G401.6 (cell line): ENCODE data around the gene UGT1A10.

Experiments used
- FAIRE-seq: peaks from 2 replicates; lab custom pipeline; 2012; peaks lifted over from hg19 to GRCh38; lab: Jason Lieb, UNC

The UGT1A10 gene

DNA sequence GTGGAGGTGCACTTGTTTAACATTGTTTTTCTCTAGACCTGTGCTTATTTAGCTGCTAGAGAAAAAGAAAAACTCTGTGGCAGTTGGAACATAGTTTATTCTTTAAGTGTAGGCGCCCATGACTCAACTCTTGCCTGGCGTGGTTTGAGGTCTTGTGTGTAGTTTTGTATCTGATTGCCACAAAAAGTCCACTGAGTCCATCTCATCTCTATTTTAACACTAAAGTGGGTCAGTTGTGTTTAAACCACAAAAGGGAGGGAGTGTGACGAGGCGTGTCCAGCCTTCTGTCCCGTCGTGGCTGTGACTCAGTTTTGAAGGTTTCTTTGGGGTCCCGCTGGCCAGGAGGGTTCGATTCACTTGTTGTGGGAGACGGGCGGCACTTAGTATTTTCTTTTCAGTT is 20.2 kb downstream of the UGT1A10 start:
- no peak for FAIRE-seq

DNA sequence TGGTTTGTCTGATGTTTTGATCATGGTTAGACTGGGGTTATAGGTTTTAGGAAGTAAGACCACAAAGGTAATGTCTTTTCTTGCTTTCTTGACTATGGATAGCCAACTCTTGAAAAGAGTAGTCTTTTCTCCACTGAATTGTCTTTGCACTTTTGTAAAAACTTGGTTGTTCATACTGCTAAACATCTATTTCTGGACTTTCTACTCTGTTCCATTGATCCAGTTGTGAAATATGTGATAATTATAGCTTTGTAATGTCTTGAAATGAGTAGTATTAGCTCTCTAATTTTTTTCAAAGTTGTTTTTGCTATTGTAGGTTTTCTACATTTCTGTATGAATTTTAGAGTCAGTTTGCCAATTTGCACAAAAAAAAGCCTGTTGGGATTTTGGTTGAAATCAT is 22.4 kb downstream of the UGT1A10 start:
- no peak for FAIRE-seq

DNA sequence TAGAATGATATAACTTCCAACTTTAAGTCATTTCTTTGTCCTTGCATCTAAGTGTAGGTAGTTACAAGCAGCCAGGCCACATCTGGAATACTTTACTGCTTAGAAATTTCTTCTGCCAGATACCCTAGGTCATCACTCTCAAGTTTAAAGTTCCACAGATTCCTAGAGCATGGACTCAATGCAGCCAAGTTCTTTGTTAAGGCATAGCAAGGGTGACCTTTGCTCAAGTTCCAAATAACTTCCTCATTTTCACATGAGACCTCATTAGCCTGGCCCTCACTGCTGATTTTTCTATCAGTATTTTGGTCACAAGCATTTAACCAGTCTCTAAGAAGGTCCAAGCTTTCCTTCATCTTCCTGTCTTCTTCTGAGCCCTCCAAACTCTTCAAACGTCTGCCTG is 27.7 kb downstream of the UGT1A10 start:
- no peak for FAIRE-seq

DNA sequence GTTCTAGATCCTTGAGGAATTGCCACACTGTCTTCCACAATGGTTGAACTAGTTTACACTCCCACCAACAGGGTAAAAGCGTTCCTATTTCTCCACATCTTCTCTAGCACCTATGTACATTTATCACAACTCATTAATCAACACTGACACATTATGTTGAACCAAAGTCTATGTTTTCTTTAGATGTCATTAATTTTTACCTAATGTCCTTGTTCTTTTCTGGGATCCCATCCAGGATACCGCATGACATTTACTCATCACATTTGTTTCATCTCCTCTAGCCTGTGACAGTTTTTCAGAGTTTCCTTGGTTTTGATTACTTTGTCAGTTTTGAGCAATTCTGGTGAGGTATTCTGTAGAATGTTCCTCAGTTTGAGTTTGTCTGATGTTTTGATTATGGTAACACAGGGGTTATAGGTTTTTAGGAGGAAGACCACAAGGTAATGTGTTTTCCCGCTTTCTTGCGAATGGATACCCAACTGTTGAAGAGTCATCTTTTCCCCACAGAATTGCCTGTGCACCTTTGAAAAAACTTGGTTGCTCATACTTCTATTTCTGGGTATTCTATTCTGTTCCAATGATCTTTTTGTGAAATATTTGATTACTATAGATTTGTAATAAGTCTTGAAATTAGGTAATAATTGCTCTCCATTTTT is 32.5 kb downstream of the UGT1A10 start:
- FAIRE-seq, result no peak

DNA sequence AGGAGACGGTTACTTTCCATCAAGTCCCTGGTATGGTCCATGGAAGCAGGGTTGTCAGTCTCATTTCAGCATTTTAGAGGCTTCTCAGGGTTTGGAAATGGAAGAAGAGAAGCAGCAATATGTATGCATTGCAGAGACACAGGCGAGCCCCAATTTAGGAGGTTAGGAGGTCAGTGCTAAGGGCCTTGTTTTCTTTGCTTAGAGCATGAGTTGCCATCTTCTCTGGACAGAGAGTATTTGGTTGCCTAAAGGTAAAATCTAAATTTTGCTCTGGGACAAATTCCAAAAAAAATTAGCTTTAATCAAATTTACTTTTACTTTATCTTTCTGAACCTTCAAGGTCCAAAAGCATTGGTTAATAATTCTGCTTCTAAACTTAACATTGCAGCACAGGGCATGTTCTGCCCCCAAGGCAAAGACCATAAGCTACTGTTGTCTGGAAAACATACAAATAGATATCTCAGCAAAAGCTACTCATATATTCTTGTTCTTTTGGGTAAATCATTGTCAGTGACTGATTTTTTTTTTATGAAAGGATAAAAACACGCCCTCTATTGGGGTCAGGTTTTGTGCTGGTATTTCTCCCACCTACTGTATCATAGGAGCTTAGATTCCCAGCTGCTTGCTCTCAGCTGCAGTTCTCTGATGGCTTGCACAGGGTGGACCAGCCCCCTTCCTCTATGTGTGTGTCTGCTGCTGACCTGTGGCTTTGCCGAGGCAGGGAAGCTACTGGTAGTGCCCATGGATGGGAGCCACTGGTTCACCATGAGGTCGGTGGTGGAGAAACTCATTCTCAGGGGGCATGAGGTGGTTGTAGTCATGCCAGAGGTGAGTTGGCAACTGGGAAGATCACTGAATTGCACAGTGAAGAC is 35.3 kb downstream of the UGT1A10 start, which contains the start of gene UGT1A9:
Gene UGT1A9, plus strand, starts transcription at position 609 of the 872 bp plus-strand sequence. Its CDS starts 37 bp downstream, at position 646.
- no peak for FAIRE-seq

DNA sequence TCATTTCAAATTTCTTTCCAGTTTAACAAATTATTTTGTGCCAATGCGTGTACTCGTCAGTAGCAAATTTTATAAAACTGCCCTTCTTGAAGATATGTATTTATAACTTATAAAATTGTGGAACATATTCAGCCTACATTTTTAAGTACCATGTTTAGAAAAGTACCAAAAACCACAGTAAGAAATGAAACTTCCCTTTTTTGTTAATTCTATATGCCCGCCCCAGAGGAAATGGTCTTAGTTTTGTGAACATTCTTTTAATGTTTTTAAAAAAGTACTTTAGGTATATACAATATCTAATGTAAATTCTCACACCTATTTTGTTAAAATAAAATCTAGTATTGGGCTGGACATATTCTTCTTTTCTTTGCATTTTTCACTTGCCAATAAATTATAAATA is 36.6 kb downstream of the UGT1A10 start:
- FAIRE-seq, result no peak

DNA sequence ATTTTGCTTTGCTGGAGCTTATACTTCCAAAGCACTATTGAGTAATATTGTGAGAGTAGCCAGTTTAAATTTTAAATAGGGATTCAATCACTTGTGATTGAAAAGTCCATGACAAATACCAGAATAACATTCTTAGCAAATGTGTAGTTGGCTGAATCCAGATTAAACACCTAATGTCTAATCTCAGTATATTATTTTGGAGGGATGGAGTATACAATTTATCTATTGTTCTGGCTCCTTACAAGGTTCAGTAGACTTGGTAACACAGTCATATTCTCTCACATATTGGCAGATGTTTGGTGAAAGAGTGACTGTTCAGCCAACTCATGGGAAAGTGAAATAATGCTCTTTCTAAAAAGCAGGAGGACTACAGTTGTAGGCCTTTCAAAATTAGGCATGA is 37.6 kb downstream of the UGT1A10 start:
- FAIRE-seq, result no peak

DNA sequence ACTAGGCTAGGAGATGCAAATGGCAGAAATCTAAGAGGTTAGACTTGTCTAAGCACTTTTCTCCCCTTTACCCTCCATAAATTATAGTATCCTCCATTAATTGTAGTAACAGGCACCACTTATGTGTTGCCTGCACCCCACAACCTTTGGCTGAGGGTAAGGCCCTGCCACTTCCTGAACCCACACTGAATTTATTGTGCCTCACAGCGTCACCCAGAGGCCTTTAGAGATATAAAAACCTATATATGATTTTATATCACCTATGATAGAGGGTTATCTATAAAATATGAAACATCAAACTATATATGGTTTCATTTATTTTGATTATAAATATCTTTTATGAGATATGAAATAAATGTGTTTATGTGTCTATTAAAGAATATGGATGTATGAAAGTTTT is 38.1 kb downstream of the UGT1A10 start:
- FAIRE-seq, result no peak

DNA sequence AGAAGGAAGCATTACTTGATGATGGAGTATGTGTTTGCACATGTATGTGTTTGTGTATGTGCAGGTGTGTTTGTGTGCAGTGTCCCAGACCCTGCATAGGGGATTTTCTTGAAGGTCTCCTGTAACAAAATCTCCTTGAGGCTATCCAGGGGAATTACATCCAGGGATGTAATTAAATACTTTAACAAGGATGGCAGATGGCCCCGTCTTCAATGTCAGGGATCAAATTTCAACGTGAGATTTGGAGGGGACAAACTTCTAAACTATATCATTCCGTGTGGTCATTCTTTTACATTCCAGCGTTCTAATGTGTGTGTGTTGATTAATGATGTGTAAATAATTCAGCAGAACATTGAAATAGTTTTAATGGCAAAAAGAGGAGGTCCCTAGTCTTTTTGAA is 38.7 kb downstream of the UGT1A10 start:
- no peak for FAIRE-seq

DNA sequence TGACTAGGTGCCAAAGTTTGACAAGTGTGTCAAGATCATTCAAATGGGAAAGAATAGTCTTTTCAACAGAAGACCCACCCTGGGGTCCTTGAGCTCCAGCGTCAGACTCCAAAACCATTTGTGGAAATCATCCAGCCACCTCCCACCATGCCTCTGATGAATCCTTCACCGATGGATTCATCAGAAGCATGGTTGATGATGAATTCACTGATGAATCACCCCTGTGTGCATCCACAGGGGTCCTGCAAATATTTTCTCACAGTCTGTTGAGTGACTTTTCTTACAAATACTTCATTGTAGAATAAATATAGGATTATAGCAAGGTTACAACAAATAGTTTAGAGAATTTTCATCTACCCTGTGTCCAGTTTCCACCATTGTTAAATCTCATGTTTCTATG is 39.8 kb downstream of the UGT1A10 start:
- FAIRE-seq, result no peak

DNA sequence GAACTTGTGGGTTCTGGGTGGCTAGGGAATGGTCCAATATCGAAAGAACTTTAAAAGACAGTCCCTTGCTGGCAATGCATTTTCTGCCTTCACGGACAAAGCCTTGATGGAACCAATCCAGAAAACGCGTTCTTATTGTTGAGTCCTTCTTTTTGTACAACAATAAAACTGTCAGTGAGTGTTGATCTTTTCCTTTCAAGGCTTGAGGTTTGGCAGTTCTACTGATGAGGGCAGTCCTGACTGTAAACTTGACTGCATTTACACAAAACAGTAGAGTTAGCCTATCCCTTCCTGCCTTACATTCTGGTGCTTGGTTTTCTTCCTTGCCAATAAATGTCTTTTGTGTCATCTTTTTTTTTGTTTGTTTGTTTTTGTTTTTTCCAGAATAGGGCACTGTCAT is 42.9 kb downstream of the UGT1A10 start:
- FAIRE-seq, result no peak

DNA sequence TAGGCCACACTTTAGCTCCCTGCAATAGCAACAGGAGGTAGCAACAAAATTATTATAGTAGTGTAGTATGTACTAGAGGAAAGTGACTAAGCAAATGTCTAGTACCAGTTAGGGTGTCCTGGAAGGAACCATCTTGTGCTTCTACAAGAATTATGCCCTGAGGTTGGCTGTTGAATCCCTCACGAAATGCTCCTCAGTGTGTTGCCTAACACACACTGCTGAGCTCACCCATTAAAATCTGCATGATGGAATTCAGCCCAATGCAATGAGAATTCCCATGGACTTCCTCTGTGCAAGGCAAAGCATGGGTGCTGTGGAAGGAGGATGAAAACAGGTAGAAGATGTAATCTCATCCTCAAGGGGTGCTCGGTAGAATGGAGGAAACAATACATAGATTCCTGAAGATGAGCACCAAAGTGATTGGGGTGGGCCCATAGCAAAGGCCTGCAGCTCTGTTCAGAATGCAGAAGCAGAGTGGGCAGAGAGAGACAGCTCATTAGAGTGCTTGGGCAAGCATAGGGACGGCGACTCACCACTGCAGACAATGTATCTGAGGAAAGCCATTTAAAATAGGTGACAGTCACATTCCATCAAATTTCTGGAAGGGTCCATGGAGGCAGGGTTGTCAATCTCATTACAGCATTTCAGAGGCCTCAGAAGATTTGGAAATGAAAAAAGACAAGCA is 44.3 kb downstream of the UGT1A10 start:
- no peak for FAIRE-seq

DNA sequence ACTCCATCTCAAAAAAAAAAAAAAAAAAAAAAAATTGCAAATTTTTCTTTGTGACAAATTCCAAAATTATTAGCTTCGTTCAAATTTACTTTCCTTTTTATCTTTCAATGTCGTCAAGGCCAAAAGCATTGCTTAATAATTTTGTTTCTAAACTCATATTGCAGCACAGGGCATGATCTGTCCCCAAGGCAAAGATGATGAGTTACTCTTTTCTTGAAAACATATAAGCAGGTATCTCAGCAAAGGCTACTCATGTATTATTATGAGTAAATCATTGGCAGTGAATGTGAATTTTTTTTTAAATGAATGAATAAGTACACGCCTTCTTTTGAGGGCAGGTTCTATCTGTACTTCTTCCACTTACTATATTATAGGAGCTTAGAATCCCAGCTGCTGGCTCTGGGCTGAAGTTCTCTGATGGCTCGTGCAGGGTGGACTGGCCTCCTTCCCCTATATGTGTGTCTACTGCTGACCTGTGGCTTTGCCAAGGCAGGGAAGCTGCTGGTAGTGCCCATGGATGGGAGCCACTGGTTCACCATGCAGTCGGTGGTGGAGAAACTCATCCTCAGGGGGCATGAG is 45.4 kb downstream of the UGT1A10 start, which contains the start of gene UGT1A7:
Gene UGT1A7, plus strand, starts transcription at position 381 of the 579 bp plus-strand sequence. Its CDS starts 37 bp downstream, at position 418.
- FAIRE-seq, result no peak

DNA sequence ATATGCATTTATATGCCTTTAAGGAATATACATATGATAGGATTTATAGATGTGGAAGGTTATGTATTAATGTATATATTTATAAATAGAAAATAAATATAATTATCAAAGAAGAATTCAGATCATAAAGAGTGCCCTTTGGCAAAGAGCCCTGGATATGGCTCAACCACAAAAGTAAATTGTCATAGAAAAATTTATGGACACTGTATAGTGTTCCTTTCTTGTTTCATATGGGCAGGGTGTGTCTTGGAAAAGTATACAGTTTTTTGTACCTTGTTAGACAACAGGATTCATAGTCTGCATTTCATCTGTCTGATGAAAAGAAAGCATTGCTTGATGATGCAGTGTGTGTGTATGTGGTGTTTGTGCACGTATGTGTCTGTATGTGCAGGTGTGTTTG is 48.4 kb downstream of the UGT1A10 start:
- FAIRE-seq, result peak; percentile 17

DNA sequence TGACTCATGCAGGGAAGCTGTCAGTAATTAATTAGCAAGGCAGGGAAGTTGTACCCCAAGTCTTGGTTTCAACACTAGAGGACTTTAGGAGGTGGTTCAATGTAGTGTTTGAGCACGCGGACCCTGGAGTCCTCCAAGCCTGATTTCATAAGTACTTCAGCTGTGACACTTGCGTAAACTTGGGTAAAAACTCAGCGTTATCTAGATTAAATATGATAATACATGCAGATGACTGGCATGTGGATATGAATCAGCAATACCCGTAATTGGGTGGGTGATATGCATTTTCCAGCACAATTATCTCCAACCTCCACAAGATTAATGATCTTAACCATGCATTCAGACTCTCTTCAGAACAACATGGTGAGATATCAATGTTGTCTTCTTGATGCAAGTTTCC is 50.7 kb downstream of the UGT1A10 start:
- no peak for FAIRE-seq

DNA sequence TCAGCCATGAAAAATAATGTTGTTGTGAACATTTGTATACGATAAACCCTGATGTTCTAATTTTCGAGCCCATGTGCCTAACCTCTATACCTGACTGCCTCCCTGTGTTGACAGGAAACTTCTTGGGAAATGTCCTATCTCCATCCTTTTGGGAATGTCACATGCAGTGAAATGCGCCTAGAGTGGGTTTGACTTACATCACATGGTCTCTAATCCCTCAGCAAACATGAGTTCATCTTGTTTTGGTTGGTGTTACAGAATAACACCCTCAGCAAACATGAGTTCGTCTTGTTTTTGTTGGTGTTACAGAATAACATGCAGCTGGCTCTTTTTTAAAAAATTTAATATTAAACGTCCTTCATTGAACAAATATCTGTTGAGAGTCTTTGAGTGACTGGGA is 52.1 kb downstream of the UGT1A10 start:
- FAIRE-seq, result no peak

DNA sequence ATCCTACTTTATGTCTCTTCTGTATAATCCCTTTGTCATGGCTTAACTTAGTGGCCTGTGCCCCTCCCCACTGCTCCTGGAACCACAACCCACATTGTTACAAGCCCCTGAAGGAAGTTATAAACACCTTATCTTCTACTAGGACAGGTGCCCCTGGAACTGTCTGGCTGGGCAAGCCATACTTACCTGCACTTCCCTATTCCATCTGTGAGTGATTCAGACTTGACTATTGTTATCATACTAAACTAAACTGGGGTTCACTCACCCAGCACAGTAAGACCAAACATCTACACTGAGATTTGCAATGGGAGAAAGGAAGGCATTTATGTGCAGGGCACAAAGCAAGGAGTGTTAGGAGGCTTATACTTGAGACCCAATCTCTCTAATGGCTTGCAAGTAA is 52.8 kb downstream of the UGT1A10 start:
- FAIRE-seq, result no peak

DNA sequence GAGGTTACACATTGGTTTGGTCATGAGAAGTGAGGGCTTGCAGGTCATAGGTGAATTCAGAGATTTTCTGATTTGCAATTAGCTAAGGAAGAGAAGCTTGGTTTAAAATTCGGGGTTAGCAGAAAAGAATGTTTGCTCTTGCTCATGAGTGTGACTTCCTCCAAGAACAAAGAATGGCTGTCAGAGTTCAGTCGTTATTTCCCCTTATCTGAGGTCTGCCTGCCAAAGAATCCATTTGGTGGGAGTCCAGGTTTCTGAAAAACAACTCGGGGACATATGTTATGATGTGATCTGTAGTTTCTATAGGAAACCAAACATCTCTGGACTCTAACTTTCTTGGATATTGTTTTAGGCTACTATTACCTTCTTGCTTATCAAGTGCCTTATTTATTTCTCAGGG is 53.3 kb downstream of the UGT1A10 start:
- no peak for FAIRE-seq

DNA sequence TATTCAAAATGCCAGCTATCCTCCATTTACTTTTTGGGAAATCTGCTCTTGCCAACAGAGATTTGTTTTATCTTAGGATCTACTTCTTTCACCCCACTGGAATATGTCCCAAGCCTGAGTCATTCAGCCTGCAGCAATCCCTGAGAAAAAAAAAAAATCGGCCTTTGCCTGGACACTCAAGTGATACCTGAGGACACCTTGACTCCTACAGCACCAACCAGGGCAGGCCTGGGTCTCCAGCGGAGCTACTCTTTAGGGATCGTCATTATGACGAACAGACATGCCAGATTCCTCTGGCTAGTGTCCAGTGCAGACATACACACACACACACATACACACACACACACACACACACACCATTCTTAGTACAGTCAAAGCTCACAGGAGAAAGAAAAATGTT is 54.2 kb downstream of the UGT1A10 start:
- FAIRE-seq, result no peak

DNA sequence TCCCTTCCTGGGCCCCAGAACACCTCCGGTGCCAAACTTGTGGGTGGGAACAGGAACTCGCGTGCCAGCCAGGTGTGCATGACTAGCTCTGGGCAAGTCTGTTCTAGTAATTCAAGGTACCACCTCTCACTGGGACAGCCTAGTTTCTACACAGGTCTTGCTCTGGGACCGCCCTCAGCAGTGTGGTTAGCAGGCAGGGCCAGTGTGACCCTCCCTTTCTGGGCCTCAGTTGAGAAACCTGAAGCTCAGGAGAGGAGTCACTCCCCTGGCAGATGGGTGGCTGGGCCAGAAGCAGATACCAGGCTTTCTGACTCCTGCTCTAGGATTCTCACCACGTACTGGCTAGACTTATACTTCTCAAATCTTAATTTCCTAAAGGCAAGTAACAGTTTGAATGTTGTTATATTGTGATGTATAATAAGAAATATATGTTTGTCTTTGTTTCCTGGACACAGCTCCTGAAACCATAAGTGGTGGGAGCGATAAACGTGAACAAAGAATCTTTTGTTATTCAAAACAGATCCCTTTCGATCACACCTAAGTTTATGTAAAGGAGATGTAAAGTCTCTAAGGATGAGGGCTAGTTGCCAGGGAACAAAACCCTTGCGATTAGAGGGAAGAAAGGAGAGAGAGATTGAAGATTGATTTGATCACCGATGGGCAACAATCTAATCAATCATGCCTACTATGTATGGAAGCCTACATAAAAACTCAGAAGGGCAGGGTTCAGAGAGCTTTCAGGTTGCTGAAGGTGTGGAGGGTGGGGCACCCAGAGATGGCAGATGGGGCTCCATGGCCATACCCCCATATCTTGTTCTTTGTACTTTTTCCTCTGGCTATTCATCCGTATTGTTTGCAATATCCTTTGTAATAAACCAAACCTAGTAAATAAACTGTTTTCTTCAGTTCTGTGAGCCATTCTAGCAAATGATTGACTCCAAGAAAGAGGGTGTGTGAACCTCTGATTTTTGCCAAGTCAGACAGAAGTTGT is 55.5 kb downstream of the UGT1A10 start:
- FAIRE-seq, result no peak

DNA sequence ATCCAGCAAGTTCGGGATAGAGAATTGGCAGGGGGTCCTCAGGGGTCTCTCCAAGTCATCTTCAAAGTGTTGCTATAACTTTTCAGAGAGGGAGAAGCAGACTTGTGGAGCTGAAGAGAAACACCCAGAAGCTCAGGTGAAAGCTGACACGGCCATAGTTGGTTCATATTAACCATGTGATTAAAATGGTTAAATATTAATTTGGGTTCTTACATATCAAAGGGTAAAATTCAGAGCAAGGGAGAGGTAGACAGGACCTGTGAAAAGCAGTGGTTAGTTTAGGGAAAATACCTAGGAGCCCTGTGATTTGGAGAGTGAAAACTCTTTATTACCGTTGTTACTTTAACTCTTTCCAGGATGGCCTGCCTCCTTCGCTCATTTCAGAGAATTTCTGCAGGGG is 56.4 kb downstream of the UGT1A10 start, which contains the start of gene UGT1A6:
Gene UGT1A6, plus strand, starts transcription at position 243 of the 400 bp plus-strand sequence. Its CDS starts 115 bp downstream, at position 358.
- FAIRE-seq, result no peak
